K562 (cell line): ENCODE data around the gene POLD4. TPM values are rescaled to one million over a fixed set of nuclear protein-coding genes. Genes with fewer than 3 reads are reported as not detected.
A peak's percentile ranks its signal among the peaks of the same experiment; 100 is the strongest.

Experiments used
- ATAC-seq: fragments of 200-7000 bp; cut with Tn5 transposase; 3 replicates; pipeline ENCODE4 v1.9.1; 2020; ENCODE audit warnings: moderate library complexity
- BruUV-seq: library from RNA; stranded (reverse); fragments of 400-500 nt; replicated peaks from 2 replicates; lab custom pipeline; 2021; lab: Mats Ljungman, UMichigan
- CTCF ChIA-PET: fragments of 300-600 bp; formaldehyde crosslinking; extraction: SDS; loops from one replicate; lab custom pipeline; 2021; ENCODE audit warnings: low intra/inter-chr PET ratio; lab: Yijun Ruan, JAX
- POLR2A ChIA-PET: fragments of 300-600, 350-650 bp; sonication (Branson Sonifier 250); formaldehyde crosslinking; extraction: SDS; loops from one replicate; lab custom pipeline; 2021; ENCODE audit warnings: antibody characterized with exemption, inconsistent platforms; lab: Yijun Ruan, JAX
- DNase-seq, 4 experiments: peaks; one replicate each; pipeline versions ENCODE4 v3.0.0 to v3.0.0-alpha.2; 2011 to 2018; ENCODE audit warnings: low spot score in 3 of 4, mixed read lengths in 3 of 4; ENCODE audit errors: extremely low read depth in 1 of 4
- FAIRE-seq: peaks from 2 replicates; lab custom pipeline; 2011; peaks lifted over from hg19 to GRCh38; lab: Jason Lieb, UNC
- H2AFZ ChIP-seq: 2 replicates; pipeline ENCODE4 v1.6.0; 2011; ENCODE audit warnings: low read depth, low read length, control low read depth, inconsistent platforms
- H3K27ac ChIP-seq: fragments of 200-600 bp; 3 replicates; pipeline ENCODE4 v1.8.0; 2011; ENCODE audit warnings: low read depth, mild to moderate bottlenecking, control low read depth, inconsistent platforms, low read length, moderate library complexity, mixed read lengths; ENCODE audit errors: extremely low read depth
- H3K27me3 ChIP-seq, 2 experiments: fragments of 300-600 bp in 1 of 2; 2 replicates in 1 of 2; 3 replicates in 1 of 2; pipeline versions ENCODE4 v1.6.0 to v1.8.0; 2011; ENCODE audit warnings: inconsistent platforms in 2 of 2, low read length in 2 of 2, mild to moderate bottlenecking in 1 of 2, mixed read lengths in 1 of 2, moderate library complexity in 1 of 2; ENCODE audit not compliant: control insufficient read depth in 2 of 2, insufficient read depth in 2 of 2
- H3K36me3 ChIP-seq: fragments of 300-600 bp; 3 replicates; pipeline ENCODE4 v1.8.0; 2011; ENCODE audit warnings: mild to moderate bottlenecking, low read length, inconsistent platforms; ENCODE audit not compliant: control insufficient read depth, insufficient read depth
- H3K4me1 ChIP-seq, 2 experiments: fragments of 200-600 bp in 1 of 2; replicated peaks in 1 of 2; 2 replicates in 1 of 2; 3 replicates in 1 of 2; pipeline versions ENCODE4 v1.5.1 to v1.8.0; 2011; ENCODE audit warnings: inconsistent platforms in 2 of 2, low read length in 2 of 2, mild to moderate bottlenecking in 1 of 2, mixed read lengths in 1 of 2, moderate library complexity in 1 of 2; ENCODE audit not compliant: control insufficient read depth in 2 of 2, insufficient read depth in 2 of 2
- H3K4me2 ChIP-seq: 2 replicates; pipeline ENCODE4 v1.6.1; 2011; ENCODE audit warnings: low read length, control low read depth, inconsistent platforms, mixed read lengths; ENCODE audit not compliant: insufficient read depth
- H3K4me3 ChIP-seq: fragments of 200-600 bp; sonication (generic), shearing (Covaris generic); 2 replicates; pipeline ENCODE4 v1.5.1; 2016; ENCODE audit warnings: control low read depth, inconsistent platforms
- H3K79me2 ChIP-seq: fragments of 200-600 bp; 3 replicates; pipeline ENCODE4 v1.8.0; 2011; ENCODE audit warnings: low read length, inconsistent platforms; ENCODE audit not compliant: control insufficient read depth, insufficient read depth
- H3K9ac ChIP-seq, 2 experiments: 2 replicates each; pipeline versions ENCODE4 v1.6.0 to v1.6.1; 2011; ENCODE audit warnings: low read depth in 2 of 2, low read length in 2 of 2, control low read depth in 1 of 2, inconsistent platforms in 1 of 2, mild to moderate bottlenecking in 1 of 2, mixed read lengths in 1 of 2; ENCODE audit not compliant: insufficient read depth in 1 of 2
- H3K9me1 ChIP-seq: one replicate; pipeline ENCODE4 v1.6.0; 2011; ENCODE audit warnings: inconsistent platforms, mild to moderate bottlenecking, low read length, moderate library complexity; ENCODE audit not compliant: control insufficient read depth, insufficient read depth
- H3K9me3 ChIP-seq: replicated peaks from 2 replicates; pipeline ENCODE4 v1.5.1; 2011; ENCODE audit warnings: low read depth, low read length, inconsistent platforms; ENCODE audit not compliant: control insufficient read depth, insufficient read depth
- H4K20me1 ChIP-seq: replicated peaks from 2 replicates; pipeline ENCODE4 v1.6.1; 2011; ENCODE audit warnings: low read length, inconsistent platforms, mixed read lengths; ENCODE audit not compliant: control insufficient read depth, insufficient read depth
- CBX5 ChIP-seq: IDR thresholded peaks from 2 replicates; pipeline ENCODE4 v1.6.1; 2014; ENCODE audit warnings: low read depth, borderline replicate concordance
- CHD2 ChIP-seq: IDR thresholded peaks from 2 replicates; pipeline ENCODE4 v1.6.1; 2011; ENCODE audit warnings: low read depth, low read length
- CTBP1 ChIP-seq: fragments of 450-650 bp; IDR thresholded peaks from 2 replicates; pipeline ENCODE4 v1.6.1; 2016; ENCODE audit warnings: borderline replicate concordance
- DDX20 ChIP-seq: fragments of 450-650 bp; IDR thresholded peaks from 2 replicates; pipeline ENCODE4 v1.6.1; 2016; ENCODE audit warnings: missing genetic modification characterization, low read depth, mild to moderate bottlenecking, missing compliant biosample characterization, moderate library complexity
- DLX4 ChIP-seq: fragments of 250-450 bp; sonication (Bioruptor Pico); IDR thresholded peaks from 2 replicates; pipeline ENCODE4 v1.6.1; 2021; ENCODE audit warnings: mild to moderate bottlenecking
- DNMT1 ChIP-seq: fragments of 450-650 bp; IDR thresholded peaks from 2 replicates; pipeline ENCODE4 v1.6.1; 2016; ENCODE audit warnings: antibody characterized with exemption, mild to moderate bottlenecking
- FOXA1 ChIP-seq: fragments of 450-650 bp; IDR thresholded peaks from 2 replicates; pipeline ENCODE4 v1.6.1; 2016; ENCODE audit warnings: mild to moderate bottlenecking, borderline replicate concordance
- MCM2 ChIP-seq: fragments of 450-650 bp; IDR thresholded peaks from 2 replicates; pipeline ENCODE4 v1.6.1; 2017; ENCODE audit warnings: low read depth, mild to moderate bottlenecking
- MTA3 ChIP-seq: fragments of 450-650 bp; formaldehyde crosslinking; IDR thresholded peaks from 2 replicates; pipeline ENCODE4 v1.6.1; 2017; ENCODE audit warnings: mild to moderate bottlenecking, borderline replicate concordance
- NFIC ChIP-seq: fragments of 450-650 bp; IDR thresholded peaks from 2 replicates; pipeline ENCODE4 v1.6.1; 2017; ENCODE audit warnings: mild to moderate bottlenecking, inconsistent platforms
- NFIX ChIP-seq: fragments of 250-450 bp; sonication (Bioruptor Pico); IDR thresholded peaks from 2 replicates; pipeline ENCODE4 v1.4.0; 2020; ENCODE audit warnings: low read depth, mild to moderate bottlenecking, moderate library complexity
- RBM22 ChIP-seq: fragments of 200-400 bp; formaldehyde crosslinking; IDR thresholded peaks from 2 replicates; pipeline ENCODE4 v1.6.1; 2018; ENCODE audit warnings: low read length, low read depth; ENCODE audit not compliant: poor library complexity, severe bottlenecking
- SREBF1 ChIP-seq: fragments of 150-350 bp; IDR thresholded peaks from 2 replicates; pipeline ENCODE4 v1.6.1; 2014; ENCODE audit warnings: antibody characterized with exemption, low read depth, low read length, borderline replicate concordance
- TAF1 ChIP-seq: IDR thresholded peaks from 2 replicates; pipeline ENCODE4 v1.6.1; 2011; ENCODE audit warnings: mild to moderate bottlenecking, low read length, moderate library complexity; ENCODE audit not compliant: insufficient read depth, control insufficient read depth, severe bottlenecking; ENCODE audit errors: extremely low read depth
- ZNF263 ChIP-seq: sonication (generic); formaldehyde crosslinking; IDR thresholded peaks from 2 replicates; pipeline ENCODE4 v1.8.0; 2022; ENCODE audit warnings: mild to moderate bottlenecking, missing genetic modification reagents, borderline replicate concordance
- ZNF354B ChIP-seq: fragments of 250-450 bp; sonication (Bioruptor Pico); IDR thresholded peaks from 2 replicates; pipeline ENCODE4 v1.4.0; 2020
- ZNF507 ChIP-seq: conservative IDR thresholded peaks from 2 replicates; pipeline ENCODE4 v1.6.1; 2017; ENCODE audit warnings: missing genetic modification characterization, missing compliant biosample characterization
- ZNF586 ChIP-seq: fragments of 450-650 bp; formaldehyde crosslinking; conservative IDR thresholded peaks from 2 replicates; pipeline ENCODE4 v1.4.0; 2020; ENCODE audit warnings: mild to moderate bottlenecking, moderate library complexity
- ZNF644 ChIP-seq: fragments of 200-800 bp; sonication (Bioruptor generic); IDR thresholded peaks from 2 replicates; pipeline ENCODE4 v1.6.1; 2016; ENCODE audit warnings: low read depth, missing genetic modification characterization, missing compliant biosample characterization
- ZNF668 ChIP-seq: fragments of 250-450 bp; sonication (Bioruptor Pico); IDR thresholded peaks from 2 replicates; pipeline ENCODE4 v1.8.0; 2022; ENCODE audit warnings: mild to moderate bottlenecking, inconsistent platforms
- ZZZ3 ChIP-seq: fragments of 450-650 bp; IDR thresholded peaks from 2 replicates; pipeline ENCODE4 v1.6.1; 2016; ENCODE audit warnings: antibody characterized with exemption, mild to moderate bottlenecking, moderate library complexity
- WGBS: fragments of 100-300 bp; shearing (Covaris generic); methylation state at CpG from one replicate; pipeline ENCODE4 v1.1.6; 2016; ENCODE audit warnings: low coverage, mixed read lengths; ENCODE audit not compliant: insufficient coverage; ENCODE audit errors: missing lambda C conversion rate; 5-methylcytosine and 5-hydroxymethylcytosine counted together
- in situ Hi-C: fragments of 300-500 bp; cut with MboI; formaldehyde crosslinking; loops from 4 replicates; pipeline ENCODE4 v1.15.0; 2018; ENCODE audit warnings: inconsistent platforms, mixed read lengths
- intact Hi-C: fragments of 100-400 bp; cut with micrococcal nuclease; formaldehyde crosslinking; loops from 2 replicates; pipeline ENCODE4 v1.14.2; 2022
- polyA plus RNA-seq, 8 experiments: library from polyadenylated mRNA; depleted of rRNA in 4 of 8; stranded (reverse) in 5 of 8; unstranded in 3 of 8; fragments of >200 nt; fragmentation: Nextera tagmentation in 2 of 8; fragmentation: Illumina TruSeq in 1 of 8; extraction: Ambion mirVana in 2 of 8; extraction: Trizol in 1 of 8; gene quantifications; 2 replicates each; pipeline versions ENCODE4 v1.2.1 to v1.2.3, GENCODE V29; 2011 to 2014; ENCODE audit warnings: inconsistent platforms in 1 of 8, missing spikeins in 1 of 8
- total RNA-seq, 7 experiments: library from RNA; depleted of rRNA in 6 of 7; stranded (reverse); fragments of >200 nt in 6 of 7; fragmentation: Illumina TruSeq in 2 of 7; extraction: Trizol in 2 of 7; gene quantifications; 2 replicates each; pipeline versions ENCODE4 v1.2.1 to v1.2.3, GENCODE V29; 2011 to 2021; ENCODE audit warnings: low replicate concordance in 1 of 7

The POLD4 gene
- total and polyA plus RNA-seq, 9 of the 15 experiments (the other 6 are each of a cell fraction or from before 2014, with no cell fraction given), result 5.8 to 64.5 (median 18.3) TPM

- no peak for TF ChIP-seq ZNF354B (CRISPR knock-in tag)
- TF ChIP-seq ZNF586 (CRISPR knock-in tag), result no peak
- TF ChIP-seq TAF1, result no peak
These were observed 10.8 kb upstream of the POLD4 start (continued) for GRCh38 chr11:67364169-67364568.

- no peaks in the 10 kb centered on the region; the same call in 1 of the 2 replicates for H3K9me3 ChIP-seq
- no peak overlapping the region; a peak in 2 of 4 replicates for H3K9ac ChIP-seq
- no peak overlapping the region for H3K27ac ChIP-seq
- ATAC-seq (no peak), FAIRE-seq (no peak), DNase-seq (peak in 3 of 4 experiments; percentile 1 to 4 (median 2))
- peaks cover 1% of the 10 kb centered on the region; the same call in 2 of the 3 replicates for H3K79me2 ChIP-seq
- H3K27me3 ChIP-seq, result no peaks in the 10 kb centered on the region
- H3K4me3 ChIP-seq, result no peak overlapping the region
- H3K4me2 ChIP-seq, result no peak overlapping the region
- H2AFZ ChIP-seq, result no peak overlapping the region
- no peaks in the 10 kb centered on the region for H3K9me1 ChIP-seq
- ChIA-PET CTCF (interaction anchor here (0.8 to 3.7 kb wide), 3 partner anchors 16 to 148 kb away, joined by 3 to 41 read pairs (median 21); partner anchors contain the start of genes CLCF1 and PITPNM1), POLR2A (no interaction called here)
- in situ Hi-C loops (no loop called here), intact Hi-C loops (loop anchor here (1.0 to 5.0 kb wide), 2 partner anchors 24 to 149 kb away; partner anchors contain the start of genes CDK2AP2 and PITPNM1)
- H4K20me1 ChIP-seq, result no peaks in the 10 kb centered on the region
- H3K4me1 ChIP-seq, result peaks cover 39 to 43% of the 10 kb centered on the region in 2 experiments
- BruUV-seq, result no TSS peak
- WGBS, result 69% methylated on average over 12 of the region's 12 CpGs
- H3K36me3 ChIP-seq, result no peaks in the 10 kb centered on the region
- no peak for TF ChIP-seq ZZZ3
- TF ChIP-seq ZNF644 (tag), result no peak
- no peak for TF ChIP-seq CBX5
- TF ChIP-seq DDX20 (tag), result no peak
- no peak for TF ChIP-seq DNMT1
- no peak for TF ChIP-seq CTBP1
- no peak for TF ChIP-seq MCM2
- no peak for TF ChIP-seq RBM22
- no peak for TF ChIP-seq MTA3
- no peak for TF ChIP-seq ZNF507
- TF ChIP-seq NFIX (CRISPR knock-in tag), result 0 out of 2 replicates have a peak, but pooled peaks have one; percentile 7
- no peak for TF ChIP-seq DLX4 (CRISPR knock-in tag)
- no peak for TF ChIP-seq SREBF1
- TF ChIP-seq CHD2, result no peak
- peak; percentile 95 for TF ChIP-seq NFIC
- TF ChIP-seq FOXA1, result no peak
- no peak for TF ChIP-seq ZNF668 (CRISPR knock-in tag)
- TF ChIP-seq ZNF263, result peak; percentile 23; the same call in 1 of the 2 replicates
These were observed 4.7 kb upstream of the POLD4 start for GRCh38 chr11:67357831-67358670.
